Measurements from ENCODE around the gene HMX2.

HMX2 gene

GRCh38 chr10:123117644-123118417, 30.1 kb upstream of the HMX2 start:
- no peaks in the 10 kb centered on the region for H3K4me1 ChIP-seq (ENCODE audit: control extremely low read depth in 1 of 4, control insufficient read depth in 4 of 4, insufficient read depth in 4 of 4, low read length in 3 of 4)
- ChIA-PET CTCF (interaction anchor here (1.2 to 2.1 kb wide), 2 partner anchors 14 to 263 kb away, joined by 5 read pairs; no protein-coding TSS in a partner anchor), POLR2A (no interaction called here)
- 17% methylated on average over 16 of the region's 26 CpGs for WGBS (ENCODE audit: insufficient coverage)
- H3K27ac ChIP-seq (ENCODE audit: insufficient read depth in 1 of 2, low read depth in 1 of 2, low read length in 2 of 2, poor library complexity in 1 of 2, severe bottlenecking in 2 of 2): no peak overlapping the region
- peaks cover 4 to 69% (median 21%) of the 10 kb centered on the region in 5 experiments for H3K27me3 ChIP-seq (replicated peaks in 2 of 5; ENCODE audit: control insufficient read depth in 4 of 5, insufficient read depth in 5 of 5, low read length in 4 of 5)
- no peaks in the 10 kb centered on the region for H3K9me3 ChIP-seq (ENCODE audit: control extremely low read depth in 1 of 5, control insufficient read depth in 4 of 5, insufficient read depth in 2 of 5, low read depth in 1 of 5, low read length in 4 of 5)
- no peaks in the 10 kb centered on the region for H3K36me3 ChIP-seq (ENCODE audit: control insufficient read depth in 4 of 4, insufficient read depth in 4 of 4, low read length in 3 of 4)
- no peak for DNase-seq
- H3K4me3 ChIP-seq (ENCODE audit: control insufficient read depth in 1 of 7, extremely low read depth in 1 of 7, insufficient read depth in 4 of 7, low read depth in 2 of 7, low read length in 6 of 7): no peak overlapping the region

DNA sequence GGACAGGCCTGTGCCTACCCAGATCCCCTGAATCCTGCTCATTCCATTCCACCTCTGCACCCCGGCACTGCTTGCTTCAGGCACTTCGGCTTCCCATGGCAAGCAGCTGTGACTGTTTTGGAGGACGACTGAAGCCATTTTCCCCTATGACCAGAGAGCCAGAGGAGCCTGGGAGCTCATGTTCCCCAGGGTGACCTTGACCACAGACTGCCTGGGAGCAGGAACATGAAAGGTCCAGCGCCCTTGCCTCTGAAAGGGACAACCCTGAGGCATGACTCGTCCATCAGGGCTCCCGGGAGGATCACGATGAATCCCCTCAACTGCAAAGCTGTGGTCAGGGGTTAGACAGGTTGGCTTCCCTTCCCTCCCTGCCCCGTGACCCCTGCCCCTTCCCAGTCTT, 28.9 kb upstream of the HMX2 start:
- CTCF ChIA-PET: no interaction called here
- POLR2A ChIA-PET: no interaction called here
- no peak overlapping the region for H3K27ac ChIP-seq (ENCODE audit: insufficient read depth in 1 of 2, low read depth in 1 of 2, low read length in 2 of 2, poor library complexity in 1 of 2, severe bottlenecking in 2 of 2)
- 88% methylated on average over 8 of the region's 8 CpGs for WGBS (ENCODE audit: insufficient coverage)
- H3K27me3 ChIP-seq (replicated peaks in 2 of 5; ENCODE audit: control insufficient read depth in 4 of 5, insufficient read depth in 5 of 5, low read length in 4 of 5): peaks cover 4 to 66% (median 20%) of the 10 kb centered on the region in 5 experiments
- no peak overlapping the region for H3K4me3 ChIP-seq (ENCODE audit: control insufficient read depth in 1 of 7, extremely low read depth in 1 of 7, insufficient read depth in 4 of 7, low read depth in 2 of 7, low read length in 6 of 7)
- no peaks in the 10 kb centered on the region for H3K9me3 ChIP-seq (ENCODE audit: control extremely low read depth in 1 of 5, control insufficient read depth in 4 of 5, insufficient read depth in 2 of 5, low read depth in 1 of 5, low read length in 4 of 5)
- no peak for DNase-seq
- no peaks in the 10 kb centered on the region for H3K36me3 ChIP-seq (ENCODE audit: control insufficient read depth in 4 of 4, insufficient read depth in 4 of 4, low read length in 3 of 4)
- H3K4me1 ChIP-seq (ENCODE audit: control extremely low read depth in 1 of 4, control insufficient read depth in 4 of 4, insufficient read depth in 4 of 4, low read length in 3 of 4): no peaks in the 10 kb centered on the region

DNA sequence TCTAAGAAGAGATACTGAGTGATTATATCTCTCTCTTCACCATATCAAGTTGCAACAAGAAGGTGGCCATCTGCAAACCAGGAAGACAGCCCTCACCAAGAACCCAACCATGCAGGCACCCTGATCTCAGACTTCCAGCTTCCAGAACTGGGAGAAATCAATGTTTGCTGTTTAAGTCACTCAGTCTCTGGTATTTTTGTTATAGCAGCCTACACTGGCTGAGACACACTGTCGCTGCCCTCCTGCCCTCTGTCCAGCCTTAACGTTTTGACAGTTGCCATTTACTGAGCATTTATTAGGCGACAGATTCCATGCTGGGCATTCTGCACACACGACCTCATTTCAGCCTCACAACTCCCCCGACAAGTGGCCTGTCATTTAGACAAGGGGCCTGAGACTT, 21.7 kb upstream of the HMX2 start:
- 100% methylated on average over 3 of the region's 5 CpGs for WGBS (ENCODE audit: insufficient coverage)
- no peak overlapping the region for H3K27ac ChIP-seq (ENCODE audit: insufficient read depth in 1 of 2, low read depth in 1 of 2, low read length in 2 of 2, poor library complexity in 1 of 2, severe bottlenecking in 2 of 2)
- H3K27me3 ChIP-seq (replicated peaks in 2 of 5; ENCODE audit: control insufficient read depth in 4 of 5, insufficient read depth in 5 of 5, low read length in 4 of 5): peaks cover 20 to 75% (median 37%) of the 10 kb centered on the region in 5 experiments
- peaks cover 0 to 8% (median 5%) of the 10 kb centered on the region in 5 experiments for H3K9me3 ChIP-seq (ENCODE audit: control extremely low read depth in 1 of 5, control insufficient read depth in 4 of 5, insufficient read depth in 2 of 5, low read depth in 1 of 5, low read length in 4 of 5)
- H3K4me1 ChIP-seq (ENCODE audit: control extremely low read depth in 1 of 4, control insufficient read depth in 4 of 4, insufficient read depth in 4 of 4, low read length in 3 of 4): no peaks in the 10 kb centered on the region
- no peak for DNase-seq
- H3K36me3 ChIP-seq (ENCODE audit: control insufficient read depth in 4 of 4, insufficient read depth in 4 of 4, low read length in 3 of 4): no peaks in the 10 kb centered on the region
- H3K4me3 ChIP-seq (ENCODE audit: control insufficient read depth in 1 of 7, extremely low read depth in 1 of 7, insufficient read depth in 4 of 7, low read depth in 2 of 7, low read length in 6 of 7): no peak overlapping the region
- ChIA-PET CTCF (no interaction called here), POLR2A (no interaction called here)

DNA sequence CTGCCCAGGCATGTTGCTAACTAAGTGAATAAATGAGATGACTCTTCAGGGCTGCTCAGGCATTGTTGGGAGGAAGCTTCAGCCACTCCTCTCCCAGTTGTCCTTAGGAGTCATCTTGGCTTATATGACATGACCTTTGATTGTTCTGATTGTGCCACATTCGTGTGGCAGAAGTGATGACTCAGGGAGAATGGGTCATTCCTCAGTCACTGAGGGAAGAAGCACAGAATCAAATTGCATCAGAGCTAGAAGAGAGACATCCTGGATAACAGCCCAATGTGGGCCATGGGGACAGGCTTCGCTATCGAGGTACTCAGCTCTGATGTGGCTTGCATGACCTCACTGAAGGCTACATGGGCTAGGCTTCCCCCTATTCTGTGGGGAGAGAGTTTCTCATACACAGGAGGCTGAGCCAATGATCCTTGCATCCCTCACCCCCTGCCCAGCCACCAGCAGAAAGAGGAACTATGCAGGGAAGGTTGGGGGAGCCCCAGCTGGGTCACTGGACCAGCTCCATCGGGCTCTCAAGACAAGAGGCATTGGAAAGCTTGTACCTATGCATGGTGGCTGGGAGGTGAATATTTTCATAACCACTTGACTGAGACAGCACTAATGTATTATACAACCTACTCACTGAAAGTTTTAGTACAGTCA, 18.2 kb upstream of the HMX2 start:
- Histone ChIP-seq H3K4me1 (ENCODE audit: control extremely low read depth in 1 of 4, control insufficient read depth in 4 of 4, insufficient read depth in 4 of 4, low read length in 3 of 4) (peaks cover 0 to 15% (median 9%) of the 10 kb centered on the region in 4 experiments), H3K27me3 (replicated peaks in 2 of 5; ENCODE audit: control insufficient read depth in 4 of 5, insufficient read depth in 5 of 5, low read length in 4 of 5) (peaks cover 19 to 93% (median 56%) of the 10 kb centered on the region in 5 experiments), H3K27ac (ENCODE audit: insufficient read depth in 1 of 2, low read depth in 1 of 2, low read length in 2 of 2, poor library complexity in 1 of 2, severe bottlenecking in 2 of 2) (no peak overlapping the region), H3K36me3 (ENCODE audit: control insufficient read depth in 4 of 4, insufficient read depth in 4 of 4, low read length in 3 of 4) (no peaks in the 10 kb centered on the region), H3K4me3 (ENCODE audit: control insufficient read depth in 1 of 7, extremely low read depth in 1 of 7, insufficient read depth in 4 of 7, low read depth in 2 of 7, low read length in 6 of 7) (no peak overlapping the region), H3K9me3 (ENCODE audit: control extremely low read depth in 1 of 5, control insufficient read depth in 4 of 5, insufficient read depth in 2 of 5, low read depth in 1 of 5, low read length in 4 of 5) (peaks cover 0 to 8% (median 5%) of the 10 kb centered on the region in 5 experiments)
- WGBS (ENCODE audit: insufficient coverage): 86% methylated on average over 1 of the region's 4 CpGs
- POLR2A ChIA-PET: no interaction called here
- peak in 1 of 3 donors; percentile 22 for DNase-seq
- CTCF ChIA-PET: no interaction called here

DNA sequence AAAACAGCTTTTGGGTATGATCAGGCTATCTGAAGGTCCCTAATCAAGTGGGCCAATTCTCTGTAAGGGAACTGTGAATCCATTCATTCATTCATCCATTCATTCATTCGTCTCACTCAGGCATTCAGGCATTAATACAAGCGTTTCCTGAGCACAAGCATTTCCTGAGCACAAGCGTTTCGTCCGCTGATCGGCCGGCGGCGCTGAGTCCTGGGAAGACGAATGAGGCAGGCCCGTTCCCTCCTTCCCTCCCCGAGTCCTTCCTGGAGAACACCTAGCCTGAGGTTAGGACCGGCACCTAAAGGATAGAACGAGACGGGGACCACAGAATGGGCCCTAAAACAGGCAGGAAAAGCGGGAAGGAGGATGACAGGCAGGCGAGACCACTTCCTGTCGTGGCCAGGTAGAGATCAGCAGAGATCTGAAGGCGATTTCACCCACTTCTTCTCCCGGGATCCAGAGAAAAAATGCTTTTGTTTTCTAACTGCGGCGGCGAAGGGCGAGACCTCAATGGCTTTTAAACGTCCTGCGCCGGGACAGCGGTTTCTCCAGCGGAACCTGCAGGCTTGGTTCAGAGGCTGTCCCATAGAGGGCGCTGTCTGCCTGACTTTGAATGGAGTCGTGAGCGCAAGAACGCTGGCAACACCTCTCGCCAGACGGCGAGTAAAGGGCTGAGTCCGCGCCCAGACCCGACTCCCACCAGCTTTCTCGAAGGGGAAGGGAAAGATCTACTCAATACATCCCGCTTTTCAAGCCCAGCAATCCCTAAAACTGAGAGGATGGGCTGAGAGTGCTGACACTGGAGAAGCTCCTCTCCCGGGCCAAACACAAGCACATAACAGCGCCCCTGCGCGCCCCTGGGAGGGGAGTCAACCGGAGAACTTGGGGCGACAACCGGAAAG, 15.1 kb upstream of the HMX2 start:
- Histone ChIP-seq H3K27ac (ENCODE audit: insufficient read depth in 1 of 2, low read depth in 1 of 2, low read length in 2 of 2, poor library complexity in 1 of 2, severe bottlenecking in 2 of 2) (no peak overlapping the region), H3K4me3 (ENCODE audit: control insufficient read depth in 1 of 7, extremely low read depth in 1 of 7, insufficient read depth in 4 of 7, low read depth in 2 of 7, low read length in 6 of 7) (peak overlapping the region in 4 of 7 experiments; percentile 13 to 71 (median 44)), H3K4me1 (ENCODE audit: control extremely low read depth in 1 of 4, control insufficient read depth in 4 of 4, insufficient read depth in 4 of 4, low read length in 3 of 4) (peaks cover 0 to 45% (median 28%) of the 10 kb centered on the region in 4 experiments), H3K36me3 (ENCODE audit: control insufficient read depth in 4 of 4, insufficient read depth in 4 of 4, low read length in 3 of 4) (no peaks in the 10 kb centered on the region), H3K27me3 (replicated peaks in 2 of 5; ENCODE audit: control insufficient read depth in 4 of 5, insufficient read depth in 5 of 5, low read length in 4 of 5) (peaks cover 13 to 99% (median 64%) of the 10 kb centered on the region in 5 experiments), H3K9me3 (ENCODE audit: control extremely low read depth in 1 of 5, control insufficient read depth in 4 of 5, insufficient read depth in 2 of 5, low read depth in 1 of 5, low read length in 4 of 5) (peaks cover 0 to 8% (median 5%) of the 10 kb centered on the region in 5 experiments)
- POLR2A ChIA-PET: no interaction called here
- CTCF ChIA-PET: interaction anchor here (1.0 to 2.7 kb wide), 11 partner anchors 10 to 425 kb away, joined by 3 to 11 read pairs (median 5); partner anchors contain the start of genes BUB3 and HMX2
- DNase-seq: peak; percentile 86 to 94 (median 91)
- under 1% methylated on average over 39 of the region's 48 CpGs for WGBS (ENCODE audit: insufficient coverage)

DNA sequence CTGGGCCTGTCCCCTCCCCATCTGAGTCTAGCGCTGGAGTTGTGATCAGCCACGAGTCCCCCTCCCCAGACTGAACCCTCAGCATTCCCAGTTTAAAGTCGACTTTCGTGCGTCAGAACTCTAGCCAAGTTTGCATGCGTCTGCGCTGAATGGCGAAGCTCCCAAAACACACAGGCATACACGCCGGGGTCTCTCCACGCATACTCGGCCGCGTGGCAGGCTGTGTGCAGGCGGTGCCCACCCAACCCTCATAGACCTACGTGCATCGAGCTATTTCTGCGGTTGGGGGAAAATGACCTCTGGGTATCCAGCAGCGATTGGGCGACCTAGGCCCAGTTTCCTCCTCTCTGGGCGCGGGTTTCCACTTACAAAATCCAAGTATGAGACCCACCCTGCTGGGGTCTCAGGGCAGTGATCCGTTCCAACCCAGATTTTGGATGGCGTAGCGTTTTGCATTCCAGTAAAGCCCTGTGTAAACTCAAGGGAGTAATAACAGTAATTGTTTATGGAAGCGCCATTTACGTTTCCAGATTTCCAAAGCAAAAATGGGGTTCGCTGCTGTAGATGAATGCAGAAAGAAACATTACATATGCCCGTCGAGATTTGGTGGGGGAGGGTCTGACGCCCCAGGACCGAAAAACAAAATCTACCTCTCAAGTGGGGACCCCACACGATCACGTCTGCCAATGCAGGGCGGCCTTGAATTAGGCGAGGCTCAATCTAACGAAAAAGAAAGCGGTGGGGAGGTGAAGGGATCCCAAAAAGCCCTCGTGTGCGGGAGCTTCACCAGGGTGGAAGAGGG, 14.2 kb upstream of the HMX2 start:
- CTCF ChIA-PET: interaction anchor here (1.3 to 2.7 kb wide), 10 partner anchors 11 to 424 kb away, joined by 3 to 11 read pairs (median 4); partner anchors contain the start of genes BUB3, HMX2 and PSTK
- 9% methylated on average over 34 of the region's 40 CpGs for WGBS (ENCODE audit: insufficient coverage)
- Histone ChIP-seq H3K9me3 (ENCODE audit: control extremely low read depth in 1 of 5, control insufficient read depth in 4 of 5, insufficient read depth in 2 of 5, low read depth in 1 of 5, low read length in 4 of 5) (peaks cover 0 to 2% (median 0%) of the 10 kb centered on the region in 5 experiments), H3K4me3 (ENCODE audit: control insufficient read depth in 1 of 7, extremely low read depth in 1 of 7, insufficient read depth in 4 of 7, low read depth in 2 of 7, low read length in 6 of 7) (peak overlapping the region in 3 of 7 experiments; percentile 32 to 71 (median 57)), H3K27ac (ENCODE audit: insufficient read depth in 1 of 2, low read depth in 1 of 2, low read length in 2 of 2, poor library complexity in 1 of 2, severe bottlenecking in 2 of 2) (no peak overlapping the region), H3K27me3 (replicated peaks in 2 of 5; ENCODE audit: control insufficient read depth in 4 of 5, insufficient read depth in 5 of 5, low read length in 4 of 5) (peaks cover 21 to 99% (median 56%) of the 10 kb centered on the region in 5 experiments), H3K4me1 (ENCODE audit: control extremely low read depth in 1 of 4, control insufficient read depth in 4 of 4, insufficient read depth in 4 of 4, low read length in 3 of 4) (peaks cover 0 to 45% (median 28%) of the 10 kb centered on the region in 4 experiments), H3K36me3 (ENCODE audit: control insufficient read depth in 4 of 4, insufficient read depth in 4 of 4, low read length in 3 of 4) (no peaks in the 10 kb centered on the region)
- DNase-seq: no peak
- POLR2A ChIA-PET: no interaction called here
